ENCODE data around the gene ADGRG1.
A peak's percentile ranks its signal among the peaks of the same experiment; 100 is the strongest.

Gene ADGRG1

GRCh38 chr16:57651344-57652333 lies 23.2 kb downstream of the ADGRG1 start:
- DNase-seq: no peak

GRCh38 chr16:57652695-57653471 lies 24.5 kb downstream of the ADGRG1 start:
- DNase-seq: no peak

GRCh38 chr16:57653936-57654335 lies 25.5 kb downstream of the ADGRG1 start:
- peak; percentile 35 for DNase-seq

- no peak for DNase-seq
Observed at GRCh38 chr16:57656342-57656955, 28.0 kb downstream of the ADGRG1 start.

- no peak for DNase-seq
Observed at GRCh38 chr16:57657228-57657627, 28.8 kb downstream of the ADGRG1 start.

- no peak for DNase-seq
Observed at GRCh38 chr16:57658130-57658877, 29.9 kb downstream of the ADGRG1 start.

- no peak for DNase-seq
Observed at GRCh38 chr16:57658878-57659674, 30.6 kb downstream of the ADGRG1 start.

GRCh38 chr16:57660715-57661463 lies 32.5 kb downstream of the ADGRG1 start:
- DNase-seq: no peak

GRCh38 chr16:57661510-57661909 lies 33.1 kb downstream of the ADGRG1 start:
- no peak for DNase-seq

GRCh38 chr16:57661936-57662906 lies 33.8 kb downstream of the ADGRG1 start:
- DNase-seq: no peak

GRCh38 chr16:57663436-57663835 lies 35.0 kb downstream of the ADGRG1 start:
- no peak for DNase-seq

- DNase-seq: no peak
Observed at GRCh38 chr16:57663917-57664661, 35.7 kb downstream of the ADGRG1 start.

GRCh38 chr16:57664662-57665025 lies 36.2 kb downstream of the ADGRG1 start:
- no peak for DNase-seq

GRCh38 chr16:57665541-57665940 lies 37.1 kb downstream of the ADGRG1 start:
- no peak for DNase-seq

- DNase-seq: no peak
Observed at GRCh38 chr16:57666353-57667047, 38.1 kb downstream of the ADGRG1 start.

GRCh38 chr16:57667048-57667525 lies 38.7 kb downstream of the ADGRG1 start:
- no peak for DNase-seq

- DNase-seq: no peak
Observed at GRCh38 chr16:57667526-57668262, 39.3 kb downstream of the ADGRG1 start.

GRCh38 chr16:57668263-57668571 lies 39.8 kb downstream of the ADGRG1 start, which contains the start of gene ADGRG3:
ADGRG3 (plus strand) TSS chr16:57668306; CDS start chr16:57668348, 42 bp downstream.
- DNase-seq: no peak
